ENCODE measurements around the gene MAP3K14.

The MAP3K14 gene

GRCh38 chr17:45225964-45226530, 90.8 kb downstream of the MAP3K14 start:
- H3K4me3 Mint-ChIP-seq: peak overlapping the region; percentile 94
- no peaks in the 10 kb centered on the region for H3K27me3 Mint-ChIP-seq
- H3K27ac Mint-ChIP-seq: peak overlapping the region; percentile 100
- peaks cover 65% of the 10 kb centered on the region for H3K4me1 Mint-ChIP-seq
- no peaks in the 10 kb centered on the region for H3K36me3 Mint-ChIP-seq
- H3K9me3 Mint-ChIP-seq: no peaks in the 10 kb centered on the region

- Mint-ChIP-seq H3K4me1 (peaks cover 68% of the 10 kb centered on the region), H3K9me3 (no peaks in the 10 kb centered on the region), H3K4me3 (peak overlapping the region; percentile 94), H3K27ac (peak overlapping the region; percentile 100), H3K36me3 (peaks cover 2% of the 10 kb centered on the region), H3K27me3 (no peaks in the 10 kb centered on the region)
Measured at GRCh38 chr17:45225051-45225700, 91.6 kb downstream of the MAP3K14 start.

- H3K36me3 Mint-ChIP-seq: peaks cover 2% of the 10 kb centered on the region
- no peaks in the 10 kb centered on the region for H3K9me3 Mint-ChIP-seq
- H3K4me1 Mint-ChIP-seq: peaks cover 68% of the 10 kb centered on the region
- H3K4me3 Mint-ChIP-seq: peak overlapping the region; percentile 94
- peak overlapping the region; percentile 100 for H3K27ac Mint-ChIP-seq
- no peaks in the 10 kb centered on the region for H3K27me3 Mint-ChIP-seq
Measured at GRCh38 chr17:45224671-45225050, 92.2 kb downstream of the MAP3K14 start.

- peaks cover 70% of the 10 kb centered on the region for H3K4me1 Mint-ChIP-seq
Measured at GRCh38 chr17:45223539-45224528, 93.0 kb downstream of the MAP3K14 start.

GRCh38 chr17:45222996-45223538, 93.8 kb downstream of the MAP3K14 start:
- Mint-ChIP-seq H3K4me3 (peak overlapping the region; percentile 94), H3K27ac (peak overlapping the region; percentile 99), H3K36me3 (peaks cover 6% of the 10 kb centered on the region), H3K27me3 (no peaks in the 10 kb centered on the region), H3K4me1 (peaks cover 64% of the 10 kb centered on the region), H3K9me3 (no peaks in the 10 kb centered on the region)

More at GRCh38 chr17:45223539-45224528, 93.0 kb downstream of the MAP3K14 start:
- peak overlapping the region; percentile 100 for H3K27ac Mint-ChIP-seq
- peaks cover 4% of the 10 kb centered on the region for H3K36me3 Mint-ChIP-seq
- no peaks in the 10 kb centered on the region for H3K9me3 Mint-ChIP-seq
- H3K4me3 Mint-ChIP-seq: peak overlapping the region; percentile 94
- H3K27me3 Mint-ChIP-seq: no peaks in the 10 kb centered on the region

GRCh38 chr17:45222289-45222995, 94.4 kb downstream of the MAP3K14 start:
- Mint-ChIP-seq H3K27ac (peak overlapping the region; percentile 99), H3K27me3 (no peaks in the 10 kb centered on the region), H3K4me1 (peaks cover 58% of the 10 kb centered on the region), H3K9me3 (no peaks in the 10 kb centered on the region), H3K4me3 (peak overlapping the region; percentile 94), H3K36me3 (peaks cover 6% of the 10 kb centered on the region)

GRCh38 chr17:45222014-45222288, 94.9 kb downstream of the MAP3K14 start:
- Mint-ChIP-seq H3K4me1 (peaks cover 53% of the 10 kb centered on the region), H3K27me3 (no peaks in the 10 kb centered on the region), H3K36me3 (peaks cover 7% of the 10 kb centered on the region), H3K27ac (no peak overlapping the region), H3K4me3 (no peak overlapping the region), H3K9me3 (no peaks in the 10 kb centered on the region)

GRCh38 chr17:45221081-45222013, 95.5 kb downstream of the MAP3K14 start, which contains the start of gene FMNL1:
Gene FMNL1 (plus strand): TSS chr17:45221885. CDS start chr17:45222125, 240 bp downstream.
- Mint-ChIP-seq H3K4me3 (peak within 1 kb of the TSS; percentile 94), H3K4me1 (peaks cover 53% of the 10 kb centered on the region), H3K9me3 (no peaks in the 10 kb centered on the region)

GRCh38 chr17:45220079-45220478, 96.7 kb downstream of the MAP3K14 start:
- peaks cover 16% of the 10 kb centered on the region for H3K36me3 Mint-ChIP-seq
- peaks cover 44% of the 10 kb centered on the region for H3K4me1 Mint-ChIP-seq
- H3K4me3 Mint-ChIP-seq: peak overlapping the region; percentile 88
- H3K27ac Mint-ChIP-seq: peak overlapping the region; percentile 82
- no peaks in the 10 kb centered on the region for H3K27me3 Mint-ChIP-seq
- H3K9me3 Mint-ChIP-seq: no peaks in the 10 kb centered on the region

More at GRCh38 chr17:45221081-45222013, 95.5 kb downstream of the MAP3K14 start, which contains the start of gene FMNL1:
- Mint-ChIP-seq H3K36me3 (peaks cover 12% of the 10 kb centered on the region), H3K27me3 (no peaks in the 10 kb centered on the region), H3K27ac (peak within 1 kb of the TSS; percentile 99)

GRCh38 chr17:45218895-45219661, 97.7 kb downstream of the MAP3K14 start:
- Mint-ChIP-seq H3K4me3 (peak overlapping the region; percentile 88), H3K27ac (peak overlapping the region; percentile 70), H3K27me3 (no peaks in the 10 kb centered on the region), H3K36me3 (peaks cover 16% of the 10 kb centered on the region), H3K9me3 (no peaks in the 10 kb centered on the region), H3K4me1 (peaks cover 43% of the 10 kb centered on the region)
